RPMI7951 (cell line): ENCODE data around the gene MAFB. TPM values are rescaled to one million over a fixed set of nuclear protein-coding genes. Genes with fewer than 3 reads are reported as not detected.
A peak's percentile ranks its signal among the peaks of the same experiment; 100 is the strongest.

Experiments
- DNase-seq: peaks from one replicate; pipeline ENCODE4 v3.0.0-alpha.2; 2012; ENCODE audit warnings: low read depth
- total RNA-seq: library from RNA; depleted of rRNA; stranded (reverse); fragments of >200 nt; shearing (Covaris generic); gene quantifications from 2 replicates; pipeline ENCODE4 v1.2.3, GENCODE V29; 2014

The MAFB gene
- total RNA-seq, 1 experiment from 2014 or later: 2.9 TPM

- no peak for DNase-seq
Measured at GRCh38 chr20:40682104-40682981, 6.7 kb downstream of the MAFB start.

DNA sequence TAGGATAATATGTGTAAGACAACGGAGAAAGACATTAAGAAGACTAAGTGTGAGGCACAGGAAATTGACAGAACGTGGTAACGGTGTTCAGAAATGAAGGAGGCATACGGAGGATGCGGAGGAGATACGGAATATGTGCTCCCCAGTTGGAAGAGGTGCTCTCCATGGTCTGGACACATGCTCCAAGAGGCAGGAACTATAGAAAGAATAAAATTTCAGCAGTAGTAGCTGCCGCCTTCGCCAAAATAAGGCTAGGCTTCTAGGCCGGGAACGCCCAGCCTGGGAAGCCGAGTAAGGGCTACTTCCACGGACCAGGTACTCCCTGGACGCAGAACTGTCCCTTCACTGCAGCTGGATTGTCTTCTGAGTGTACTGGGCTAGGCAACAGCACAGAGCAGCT, 7.4 kb downstream of the MAFB start:
- DNase-seq: no peak

DNA sequence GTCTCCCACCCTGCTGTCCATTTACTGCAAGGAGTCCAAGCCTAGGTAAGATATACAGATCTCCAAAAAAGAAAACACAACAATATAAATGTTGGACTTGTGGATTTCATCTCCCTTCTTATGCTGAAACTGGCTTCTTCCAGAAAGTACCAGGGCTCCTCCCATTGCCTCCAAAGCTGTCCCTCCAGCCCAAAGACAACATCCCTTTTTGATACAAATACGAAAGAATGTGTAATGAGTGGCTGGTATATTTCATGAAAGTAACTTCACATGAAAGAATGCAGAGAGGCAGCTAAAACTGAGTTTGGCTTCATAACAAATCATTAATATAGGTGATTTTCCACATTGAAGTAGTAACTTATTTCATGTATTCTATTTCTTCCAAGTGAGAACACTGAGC, 7.9 kb downstream of the MAFB start:
- DNase-seq: no peak

DNA sequence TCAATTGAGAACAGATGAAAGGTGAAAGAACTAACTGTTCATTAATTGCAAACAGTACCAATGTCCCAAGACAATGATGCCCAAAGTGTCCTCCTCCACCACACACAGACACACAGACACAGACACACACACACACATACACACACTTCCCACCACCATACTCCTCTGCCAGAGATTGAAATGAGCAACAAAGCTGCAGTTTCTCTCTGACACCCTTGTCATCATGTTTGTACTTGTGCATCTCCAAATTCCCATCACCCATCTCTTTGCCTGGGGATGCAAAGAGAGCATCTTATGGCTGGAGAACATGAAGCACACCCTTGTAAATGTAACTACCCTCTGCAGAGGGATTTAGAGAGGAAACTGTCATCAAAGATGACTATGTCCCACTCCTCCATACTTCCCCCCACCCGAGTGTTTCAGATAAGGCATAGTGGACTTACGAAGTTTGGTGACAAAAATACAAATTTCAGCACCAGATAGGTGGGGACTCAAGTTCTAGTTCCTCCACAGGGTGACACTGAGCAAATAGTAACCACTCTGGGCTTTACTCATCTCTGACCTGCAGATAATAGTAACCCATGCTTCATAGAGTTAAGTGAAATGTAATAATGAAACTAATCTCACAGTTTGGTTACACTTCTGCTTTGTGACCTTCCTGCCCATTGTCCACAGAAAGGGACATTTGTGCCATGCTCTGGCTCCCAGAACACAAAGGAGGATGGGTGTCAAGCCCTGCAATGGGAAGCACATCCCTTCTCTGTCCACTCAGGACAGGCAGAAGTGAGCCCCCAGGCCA, 8.7 kb downstream of the MAFB start:
- DNase-seq: no peak

- DNase-seq: no peak
Measured at GRCh38 chr20:40679184-40679583, 9.9 kb downstream of the MAFB start.

GRCh38 chr20:40678286-40678875, 10.7 kb downstream of the MAFB start:
- DNase-seq: no peak

DNA sequence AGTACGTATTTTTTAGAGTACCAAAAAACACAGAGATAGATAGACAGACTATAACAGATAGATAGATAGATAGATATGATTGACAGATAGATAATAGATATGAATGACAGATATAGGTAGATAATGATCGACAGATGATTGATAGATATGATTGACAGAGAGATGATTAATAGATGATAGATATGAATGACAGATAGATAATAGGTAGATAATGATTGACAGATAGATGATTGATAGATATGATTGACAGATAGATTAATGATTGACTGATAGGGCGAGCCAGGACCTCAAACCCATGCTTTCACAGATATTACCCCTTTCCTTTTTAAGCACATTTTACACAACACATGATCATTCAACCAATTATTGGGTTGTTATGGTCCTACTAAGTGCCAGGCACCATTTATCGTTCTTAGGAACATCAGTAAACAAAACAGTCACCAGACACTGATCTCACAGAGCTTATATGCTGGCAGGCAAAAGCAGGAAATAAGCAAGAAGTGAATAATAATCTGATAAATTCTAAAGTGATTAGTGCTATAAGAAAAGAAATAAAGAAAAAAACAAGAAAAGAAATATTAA, 11.6 kb downstream of the MAFB start:
- no peak for DNase-seq

- no peak for DNase-seq
Measured at GRCh38 chr20:40676491-40677269, 12.4 kb downstream of the MAFB start.

- no peak for DNase-seq
Measured at GRCh38 chr20:40675599-40676221, 13.3 kb downstream of the MAFB start.

DNA sequence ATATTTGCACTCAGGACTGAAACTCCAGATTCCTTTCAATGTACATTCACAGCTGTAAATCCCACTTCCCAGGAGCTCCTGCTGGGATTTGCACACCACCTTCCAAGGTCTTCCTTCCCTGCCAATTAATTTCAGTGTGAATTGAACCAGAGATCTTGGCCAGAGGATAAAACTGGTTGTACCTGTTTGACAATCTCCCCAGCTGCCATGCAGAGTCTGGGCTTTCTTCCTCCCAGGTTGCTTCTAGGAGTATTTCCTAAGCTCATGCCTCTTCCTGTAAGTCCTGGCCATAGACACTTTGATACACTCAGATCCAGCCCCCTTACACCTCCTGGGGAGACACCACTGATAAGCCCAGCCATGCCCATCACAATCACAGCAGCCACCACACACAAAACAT, 15.6 kb downstream of the MAFB start:
- DNase-seq: no peak

DNA sequence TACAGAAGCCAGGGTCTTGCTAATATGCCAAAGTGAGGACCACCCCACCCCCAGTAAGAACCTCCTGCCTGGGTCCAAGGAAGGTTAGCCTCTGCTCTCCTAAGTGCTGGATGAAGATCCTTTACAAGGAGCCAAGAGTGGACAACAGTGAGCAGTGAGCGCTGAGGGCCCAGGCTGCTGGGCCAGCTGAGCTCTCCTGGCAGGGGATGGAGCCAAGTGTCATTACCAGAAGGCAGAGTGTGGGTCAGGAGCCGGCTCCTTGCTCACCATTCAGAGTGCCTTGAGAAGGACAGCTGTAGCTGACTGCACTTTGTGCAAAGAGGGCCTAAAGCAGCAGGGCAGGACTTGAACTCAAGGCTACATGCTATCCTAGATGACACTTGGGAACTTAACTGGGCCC, 16.9 kb downstream of the MAFB start:
- DNase-seq: no peak

DNA sequence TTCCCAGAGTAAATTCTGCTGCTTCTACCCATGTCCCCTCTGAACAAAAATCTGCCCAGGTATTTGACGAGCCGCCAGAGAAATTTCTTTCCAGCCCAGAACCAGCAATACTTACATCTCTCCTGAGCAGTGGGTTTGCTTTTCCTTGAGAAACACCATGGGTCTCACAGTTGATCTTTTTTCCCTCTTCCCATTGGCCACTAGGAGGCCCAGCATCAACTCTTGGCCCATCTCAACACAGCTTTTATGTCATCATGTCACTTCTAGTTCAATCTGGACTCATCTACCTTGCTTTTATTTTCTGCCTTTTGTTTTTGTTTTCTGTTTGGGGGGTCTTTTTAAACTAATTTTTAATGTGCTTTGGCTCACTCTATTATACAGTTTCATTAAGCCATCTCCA, 18.8 kb downstream of the MAFB start:
- DNase-seq: no peak

DNA sequence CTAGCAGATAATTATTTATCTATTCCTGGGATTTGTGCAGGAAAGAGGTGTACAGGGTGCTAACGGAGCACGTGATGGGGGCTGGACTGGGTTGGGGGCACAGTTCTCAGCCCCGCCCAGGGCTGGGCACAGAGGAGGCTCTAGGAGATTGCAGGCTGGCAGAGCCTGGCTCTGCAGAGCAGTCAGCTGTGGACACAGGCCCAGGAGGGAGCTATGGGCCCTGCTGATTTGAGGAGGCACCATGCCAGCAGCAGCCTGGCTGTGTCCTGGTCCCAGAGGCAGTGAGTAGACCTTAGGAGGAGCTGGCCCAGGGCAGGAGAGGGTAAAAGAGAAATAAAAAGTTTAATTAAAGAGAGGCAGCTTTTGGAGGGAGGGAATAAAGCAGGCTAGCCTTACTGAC, 19.3 kb downstream of the MAFB start:
- DNase-seq: peak; percentile 53

- peak; percentile 97 for DNase-seq
Measured at GRCh38 chr20:40668449-40669228, 20.4 kb downstream of the MAFB start.

DNA sequence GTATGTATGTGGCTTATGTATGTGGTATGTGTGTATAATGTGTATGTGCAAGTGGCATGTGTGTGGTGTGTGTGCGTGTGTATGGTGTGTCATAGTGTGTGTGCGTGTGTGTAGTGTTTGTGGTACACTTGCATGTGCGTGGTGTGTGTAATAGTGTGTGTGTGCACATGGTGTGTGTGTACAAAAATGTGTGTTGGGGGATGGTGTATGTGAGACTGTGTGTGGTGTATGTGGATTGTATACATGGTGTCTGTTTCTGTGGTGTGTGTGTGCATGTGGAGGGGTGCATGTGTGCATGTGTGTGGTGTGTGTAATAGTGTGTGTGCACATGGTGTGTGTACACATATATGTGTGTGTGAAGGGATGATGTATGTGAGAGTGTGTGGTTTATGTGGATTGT, 21.5 kb downstream of the MAFB start:
- no peak for DNase-seq

- DNase-seq: no peak
Measured at GRCh38 chr20:40666336-40666735, 22.7 kb downstream of the MAFB start.

DNA sequence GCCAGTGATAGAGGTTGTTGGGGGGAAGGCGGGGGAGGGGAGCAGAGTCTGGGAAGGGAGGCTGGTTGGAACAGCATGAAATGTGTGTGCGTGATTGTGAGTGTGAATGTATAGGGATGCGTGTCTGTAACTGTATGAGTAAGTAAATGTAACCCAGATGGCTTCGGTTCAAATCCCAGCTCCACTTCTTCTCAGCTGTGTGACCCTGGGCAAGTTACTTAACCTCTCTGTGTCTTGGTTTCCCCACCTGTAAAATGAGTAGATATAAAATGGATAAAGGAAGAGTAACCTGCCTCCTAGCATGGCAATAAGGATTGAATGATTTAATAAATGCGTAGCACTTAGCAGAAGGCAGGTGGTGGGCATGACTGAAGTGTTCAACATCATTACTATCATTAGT, 24.1 kb downstream of the MAFB start:
- DNase-seq: no peak

GRCh38 chr20:40663991-40664880, 24.8 kb downstream of the MAFB start:
- no peak for DNase-seq

- no peak for DNase-seq
Measured at GRCh38 chr20:40663304-40663790, 25.7 kb downstream of the MAFB start.
